ENCODE measurements around the gene MCL1. TPM values are rescaled to one million over a fixed set of nuclear protein-coding genes. Genes with fewer than 3 reads are reported as not detected.

MCL1 gene
- total and polyA plus RNA-seq, 2 of the 13 experiments (the other 11 are each of a cell fraction or from before 2014, with no cell fraction given), result 69.5 to 125 TPM

GRCh38 chr1:150560011-150560438, 19.4 kb downstream of the MCL1 start:
- no TSS peak for BruUV-seq (replicated peaks)
- TF ChIP-seq ZC3H13 (CRISPR knock-in tag; IDR thresholded peaks at IDR 0.05), result no peak
- TF ChIP-seq ZNF547 (CRISPR knock-in tag; IDR thresholded peaks at IDR 0.05), result 0 out of 2 replicates have a peak, but pooled peaks have one; percentile 33
- 0 out of 2 replicates have a peak, but pooled peaks have one; percentile 34 for TF ChIP-seq TSC22D2 (CRISPR knock-in tag; IDR thresholded peaks at IDR 0.05; ENCODE audit: borderline replicate concordance)
- peak; percentile 55; the same call in 1 of the 2 replicates for TF ChIP-seq MYC (CRISPR knock-in tag; IDR thresholded peaks at IDR 0.05; ENCODE audit: borderline replicate concordance)
- peak; percentile 75 for TF ChIP-seq STAG1 (CRISPR knock-in tag; IDR thresholded peaks at IDR 0.05)
- no peak for TF ChIP-seq TFDP1 (CRISPR knock-in tag; IDR thresholded peaks at IDR 0.05; ENCODE audit: borderline replicate concordance)
- no peak for TF ChIP-seq ZNF549 (CRISPR knock-in tag; IDR thresholded peaks at IDR 0.05)
- TF ChIP-seq ZBTB1 (CRISPR knock-in tag; IDR thresholded peaks at IDR 0.05; ENCODE audit: borderline replicate concordance), result no peak
- peak; percentile 79 for TF ChIP-seq RAD21 (CRISPR knock-in tag; IDR thresholded peaks at IDR 0.05)
- TF ChIP-seq ZMAT3 (CRISPR knock-in tag; conservative IDR thresholded peaks at IDR 0.05), result no peak
- TF ChIP-seq AGO2 (optimal IDR thresholded peaks at IDR 0.05; ENCODE audit: low read depth, low read length), result peak; percentile 77
- TF ChIP-seq ZSCAN21 (CRISPR knock-in tag; IDR thresholded peaks at IDR 0.05; ENCODE audit: borderline replicate concordance), result 0 out of 2 replicates have a peak, but pooled peaks have one; percentile 33
- TF ChIP-seq CTCF (CRISPR knock-in tag; IDR thresholded peaks at IDR 0.05), result peak; percentile 92
- no peak for TF ChIP-seq PAXIP1 (CRISPR knock-in tag; conservative IDR thresholded peaks at IDR 0.05)
- peak; percentile 56; the same call in 1 of the 2 replicates for TF ChIP-seq IRF2 (CRISPR knock-in tag; IDR thresholded peaks at IDR 0.05)
- TF ChIP-seq ZBTB7B (CRISPR knock-in tag; IDR thresholded peaks at IDR 0.05), result peak; percentile 38; the same call in 1 of the 2 replicates
- no peak for TF ChIP-seq ATF1 (CRISPR knock-in tag; IDR thresholded peaks at IDR 0.05)
- TF ChIP-seq ONECUT2 (CRISPR knock-in tag; IDR thresholded peaks at IDR 0.05), result peak; percentile 41; the same call in 1 of the 2 replicates
- TF ChIP-seq NBN (conservative IDR thresholded peaks at IDR 0.05), result no peak

More at GRCh38 chr1:150560011-150560438, 19.4 kb downstream of the MCL1 start:
- H3K9me3 ChIP-seq (ENCODE audit: low read length), result no peaks in the 10 kb centered on the region
- H3K9ac ChIP-seq (ENCODE audit: insufficient read depth, low read depth, low read length), result no peak overlapping the region
- H2AFZ ChIP-seq (ENCODE audit: low read length), result no peak overlapping the region
- H3K4me3 ChIP-seq (replicated peaks in 1 of 3; ENCODE audit: insufficient read depth in 1 of 3, low read depth in 2 of 3, low read length in 3 of 3), result no peak overlapping the region
- ATAC-seq (peak; percentile 40), DNase-seq (ENCODE audit: low spot score) (peak; percentile 67), FAIRE-seq (peak; percentile 80)
- WGBS (ENCODE audit: low lambda C conversion rate), result 7% methylated on average over 4 of the region's 9 CpGs
- peaks cover 50% of the 10 kb centered on the region for H3K4me1 ChIP-seq (ENCODE audit: insufficient read depth, low read length)
- H3K4me2 ChIP-seq (ENCODE audit: low read depth, low read length), result peak overlapping the region; percentile 99; the same call in 1 of the 2 replicates
- intact Hi-C loops (cut with micrococcal nuclease; ENCODE audit: unreplicated experiment) (loop anchor here (5.0 kb wide), 1 partner anchor 137 kb away; the partner anchor contains the start of gene GOLPH3L), in situ Hi-C loops (cut with HindIII; ENCODE audit: extremely low pct_ligation_motif_present, low pct_unique_long_range_greater_than_20kb) (loop anchor here (5.0 kb wide), 2 partner anchors 67 to 252 kb away; partner anchors contain the start of gene ENSA)
- H3K27ac ChIP-seq (ENCODE audit: extremely low read length, insufficient read depth, low read length), result no peak overlapping the region
- ChIA-PET CTCF (ENCODE audit: low intra/inter-chr PET ratio, low total read pairs) (interaction anchor here (1.7 to 2.3 kb wide), 3 partner anchors 62 to 95 kb away, joined by 7 to 20 read pairs (median 15); no protein-coding TSS in a partner anchor), POLR2A (interaction anchor here (1.0 to 13.0 kb wide), 10 partner anchors 8 to 137 kb away, joined by 3 to 469 read pairs (median 8); partner anchors contain the start of genes ADAMTSL4, ENSA, GOLPH3L and MCL1)
- H3K79me2 ChIP-seq (ENCODE audit: insufficient read depth, low read length), result peaks cover 8% of the 10 kb centered on the region
- no peaks in the 10 kb centered on the region for H4K20me1 ChIP-seq (ENCODE audit: insufficient read depth, low read length)
- H3K27me3 ChIP-seq (ENCODE audit: control insufficient read depth in 1 of 2, insufficient read depth in 2 of 2, low read length in 2 of 2), result no peaks in the 10 kb centered on the region
- H3K36me3 ChIP-seq (replicated peaks in 1 of 2; ENCODE audit: control insufficient read depth in 1 of 2, insufficient read depth in 2 of 2, low read length in 2 of 2), result peaks cover 0 to 5% of the 10 kb centered on the region in 2 experiments; a peak in 2 of 5 replicates
